ENCODE measurements around the gene CAPN12. TPM values are rescaled to one million over a fixed set of nuclear protein-coding genes. Genes with fewer than 3 reads are reported as not detected.
A peak's percentile ranks its signal among the peaks of the same experiment; 100 is the strongest.

Gene CAPN12
- total RNA-seq, 2 donors from 2014 or later: 2.3 to 6.0 TPM

DNA sequence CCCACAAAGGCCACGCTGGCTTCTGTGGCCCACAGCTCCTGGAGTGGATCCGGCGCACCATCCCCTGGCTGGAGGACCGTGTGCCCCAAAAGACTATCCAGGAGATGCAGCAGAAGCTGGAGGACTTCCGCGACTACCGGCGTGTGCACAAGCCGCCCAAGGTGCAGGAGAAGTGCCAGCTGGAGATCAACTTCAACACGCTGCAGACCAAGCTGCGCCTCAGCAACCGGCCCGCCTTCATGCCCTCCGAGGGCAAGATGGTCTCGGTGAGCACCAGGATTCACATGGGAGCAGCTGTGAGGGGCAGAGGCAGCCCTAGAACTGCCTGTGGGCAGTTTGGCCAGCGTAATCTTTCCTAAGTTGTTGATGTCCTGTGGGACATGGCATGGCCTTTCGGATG lies 27.2 kb downstream of the CAPN12 start:
- WGBS: 99% methylated on average over 12 of the region's 17 CpGs
- Histone ChIP-seq H3K4me1 (replicated peaks) (peaks cover 8% of the 10 kb centered on the region), H3K27ac (no peak overlapping the region)

GRCh38 chr19:38715555-38715954 lies 28.7 kb downstream of the CAPN12 start:
- intact Hi-C loops (cut with DNase I): no loop called here
- 62% methylated on average over 3 of the region's 3 CpGs for WGBS
- no peak for DNase-seq (ENCODE audit: low spot score)
- TF ChIP-seq CTCF (IDR thresholded peaks at IDR 0.05) (no peak), POLR2A (IDR thresholded peaks at IDR 0.05) (no peak), POLR2AphosphoS5 (IDR thresholded peaks at IDR 0.05) (no peak)
- no peak overlapping the region for H3K4me3 ChIP-seq
- no peaks in the 10 kb centered on the region for H3K9me3 ChIP-seq
- peaks cover 15 to 19% of the 10 kb centered on the region in 2 donors for H3K36me3 ChIP-seq
- peaks cover 23% of the 10 kb centered on the region for H3K4me1 ChIP-seq (replicated peaks)
- no peak overlapping the region for H3K27ac ChIP-seq
- H3K27me3 ChIP-seq (replicated peaks; ENCODE audit: insufficient read depth): no peaks in the 10 kb centered on the region

More for the DNA sequence above, 27.2 kb downstream of the CAPN12 start:
- peaks cover 21 to 24% of the 10 kb centered on the region in 2 donors for H3K36me3 ChIP-seq
- no peak overlapping the region for H3K4me3 ChIP-seq
- TF ChIP-seq POLR2A (IDR thresholded peaks at IDR 0.05) (no peak), POLR2AphosphoS5 (IDR thresholded peaks at IDR 0.05) (no peak), CTCF (IDR thresholded peaks at IDR 0.05) (no peak)
- no peaks in the 10 kb centered on the region for H3K27me3 ChIP-seq (replicated peaks; ENCODE audit: insufficient read depth)
- no peak for DNase-seq (ENCODE audit: low spot score)
- no peaks in the 10 kb centered on the region for H3K9me3 ChIP-seq
- intact Hi-C loops (cut with DNase I): no loop called here

DNA sequence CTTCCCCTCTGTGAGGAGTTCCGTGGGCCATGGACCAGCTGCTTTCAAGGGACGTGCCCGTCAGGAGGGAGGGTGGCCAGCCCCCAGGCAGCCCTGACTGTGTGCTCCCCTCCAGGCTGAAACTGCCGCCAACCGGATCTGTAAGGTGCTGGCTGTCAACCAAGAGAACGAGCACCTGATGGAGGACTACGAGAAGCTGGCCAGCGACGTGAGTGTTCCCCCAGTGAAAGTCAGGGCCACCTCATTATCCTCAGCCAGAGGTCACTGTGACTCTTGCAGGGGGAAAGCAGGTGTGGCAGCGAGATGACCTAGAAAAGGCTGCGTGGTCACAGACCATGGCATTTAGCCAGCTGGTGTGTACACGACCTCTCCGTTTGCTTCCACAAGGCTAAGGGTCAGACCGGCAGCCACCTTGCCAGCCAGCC lies 29.9 kb downstream of the CAPN12 start:
- Histone ChIP-seq H3K9me3 (no peaks in the 10 kb centered on the region), H3K36me3 (peaks cover 17 to 19% of the 10 kb centered on the region in 2 donors), H3K4me1 (replicated peaks) (peaks cover 25% of the 10 kb centered on the region), H3K27ac (peak overlapping the region; percentile 74 to 77), H3K27me3 (replicated peaks; ENCODE audit: insufficient read depth) (no peaks in the 10 kb centered on the region), H3K4me3 (no peak overlapping the region)
- TF ChIP-seq POLR2AphosphoS5 (IDR thresholded peaks at IDR 0.05): no peak
- no peak for TF ChIP-seq CTCF (IDR thresholded peaks at IDR 0.05)
- TF ChIP-seq POLR2A (IDR thresholded peaks at IDR 0.05): no peak
- intact Hi-C loops (cut with DNase I): loop anchor here (5.0 kb wide), 1 partner anchor 62 kb away; no protein-coding TSS in a partner anchor
- DNase-seq (ENCODE audit: low spot score): no peak
- 67% methylated on average over 14 of the region's 14 CpGs for WGBS

- Histone ChIP-seq H3K9me3 (no peaks in the 10 kb centered on the region), H3K27ac (peak overlapping the region; percentile 74 to 77), H3K4me3 (no peak overlapping the region), H3K4me1 (replicated peaks) (peaks cover 27% of the 10 kb centered on the region), H3K36me3 (peaks cover 19 to 20% of the 10 kb centered on the region in 2 donors), H3K27me3 (replicated peaks; ENCODE audit: insufficient read depth) (no peaks in the 10 kb centered on the region)
- WGBS: 86% methylated on average over 14 of the region's 14 CpGs
- DNase-seq (ENCODE audit: low spot score): no peak
- intact Hi-C loops (cut with DNase I): loop anchor here (5.0 kb wide), 1 partner anchor 62 kb away; no protein-coding TSS in a partner anchor
- TF ChIP-seq POLR2AphosphoS5 (IDR thresholded peaks at IDR 0.05): no peak
- TF ChIP-seq CTCF (IDR thresholded peaks at IDR 0.05): no peak
- TF ChIP-seq POLR2A (IDR thresholded peaks at IDR 0.05): no peak
Measured at GRCh38 chr19:38713865-38714264, 30.4 kb downstream of the CAPN12 start.

DNA sequence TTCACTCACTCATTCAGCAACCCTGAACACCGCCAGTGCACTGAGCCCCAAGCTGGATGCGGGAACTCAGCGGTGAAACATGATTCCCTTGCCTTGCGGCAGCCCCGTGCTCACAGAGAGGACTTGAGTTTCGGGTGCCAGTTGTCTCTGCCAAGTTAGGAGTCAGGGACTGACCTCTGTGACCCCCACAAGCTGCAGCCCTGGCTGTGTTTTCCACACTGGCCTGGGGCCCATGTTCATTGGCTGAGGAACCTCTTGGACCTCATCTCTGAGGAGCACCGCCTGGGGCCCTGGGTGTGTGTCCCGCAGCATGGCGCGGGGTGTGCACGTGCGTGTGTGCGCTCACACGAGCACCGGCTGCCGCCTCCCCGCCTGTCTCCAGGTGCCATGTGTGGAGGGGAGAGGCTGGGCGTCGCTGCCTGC lies 31.0 kb downstream of the CAPN12 start:
- 32% methylated on average over 19 of the region's 19 CpGs for WGBS
- Histone ChIP-seq H3K9me3 (no peaks in the 10 kb centered on the region), H3K4me3 (no peak overlapping the region), H3K27ac (peak overlapping the region; percentile 74 to 77), H3K4me1 (replicated peaks) (peaks cover 32% of the 10 kb centered on the region), H3K27me3 (replicated peaks; ENCODE audit: insufficient read depth) (no peaks in the 10 kb centered on the region), H3K36me3 (peaks cover 19 to 20% of the 10 kb centered on the region in 2 donors)
- DNase-seq (ENCODE audit: low spot score): no peak
- intact Hi-C loops (cut with DNase I): loop anchor here (5.0 kb wide), 1 partner anchor 61 kb away; no protein-coding TSS in a partner anchor
- TF ChIP-seq POLR2AphosphoS5 (IDR thresholded peaks at IDR 0.05): peak; percentile 40
- TF ChIP-seq CTCF (IDR thresholded peaks at IDR 0.05): no peak

Data from prostate gland (tissue), 2 donors.